BJ (cell line): ENCODE results near the gene COPS2. TPM values are rescaled to one million over a fixed set of nuclear protein-coding genes. Genes with fewer than 3 reads are reported as not detected.

ENCODE experiments used
- CTCF ChIA-PET: fragments of 350-600 bp; formaldehyde crosslinking; extraction: SDS; loops from one replicate; lab custom pipeline; 2021; ENCODE audit warnings: antibody characterized with exemption, inconsistent platforms; lab: Yijun Ruan, JAX
- POLR2A ChIA-PET: fragments of 300-600 bp; sonication (Branson Sonifier 250); formaldehyde crosslinking; extraction: SDS; loops from one replicate; lab custom pipeline; 2021; ENCODE audit warnings: antibody characterized with exemption; lab: Charles Lee
- DNase-seq: peaks from one replicate; pipeline ENCODE4 v3.0.0-alpha.2; 2011; ENCODE audit warnings: low read depth
- H3K27me3 ChIP-seq: 2 replicates; pipeline ENCODE4 v1.6.0; 2011; ENCODE audit warnings: low read length; ENCODE audit not compliant: control insufficient read depth, insufficient read depth
- H3K36me3 ChIP-seq: 2 replicates; pipeline ENCODE4 v1.5.1; 2011; ENCODE audit warnings: low read length; ENCODE audit not compliant: control insufficient read depth, insufficient read depth
- H3K4me3 ChIP-seq: 2 replicates; pipeline ENCODE4 v1.5.1; 2011; ENCODE audit warnings: low read depth, mild to moderate bottlenecking, control low read depth, low read length
- polyA plus RNA-seq: library from polyadenylated mRNA; depleted of rRNA; stranded (reverse); fragments of >200 nt; gene quantifications from 2 replicates; pipeline ENCODE4 v1.2.3, GENCODE V29; 2011
- TF ChIP-seq, protein P1 (sequence below): IDR thresholded peaks from 2 replicates; pipeline ENCODE4 v1.5.1; 2011; ENCODE audit warnings: low read depth, mild to moderate bottlenecking, control low read depth, inconsistent platforms, low read length, moderate library complexity; ENCODE audit not compliant: insufficient read depth

COPS2 gene
- polyA plus RNA-seq, 1 experiment = 26.3 TPM

DNA sequence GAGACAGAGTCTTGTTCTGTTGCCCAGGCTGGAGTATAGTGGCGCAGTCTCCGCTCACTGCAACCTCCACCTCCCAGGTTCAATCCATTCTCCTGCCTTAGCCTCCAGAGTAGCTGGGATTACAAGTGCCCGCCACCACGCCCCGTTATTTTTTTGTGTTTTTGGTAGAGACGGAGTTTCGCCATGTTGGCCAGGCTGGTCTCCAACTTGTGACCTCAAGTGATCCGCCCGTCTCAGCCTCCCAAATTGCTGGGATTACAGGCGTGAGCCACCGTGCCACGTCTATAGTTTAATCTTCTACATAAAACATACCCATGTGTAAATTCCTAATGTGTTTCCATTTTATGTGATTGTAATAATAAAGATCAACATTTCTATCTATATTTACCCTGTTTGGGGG lies 16.4 kb upstream of the COPS2 start:
- TF ChIP-seq, protein P1, sequence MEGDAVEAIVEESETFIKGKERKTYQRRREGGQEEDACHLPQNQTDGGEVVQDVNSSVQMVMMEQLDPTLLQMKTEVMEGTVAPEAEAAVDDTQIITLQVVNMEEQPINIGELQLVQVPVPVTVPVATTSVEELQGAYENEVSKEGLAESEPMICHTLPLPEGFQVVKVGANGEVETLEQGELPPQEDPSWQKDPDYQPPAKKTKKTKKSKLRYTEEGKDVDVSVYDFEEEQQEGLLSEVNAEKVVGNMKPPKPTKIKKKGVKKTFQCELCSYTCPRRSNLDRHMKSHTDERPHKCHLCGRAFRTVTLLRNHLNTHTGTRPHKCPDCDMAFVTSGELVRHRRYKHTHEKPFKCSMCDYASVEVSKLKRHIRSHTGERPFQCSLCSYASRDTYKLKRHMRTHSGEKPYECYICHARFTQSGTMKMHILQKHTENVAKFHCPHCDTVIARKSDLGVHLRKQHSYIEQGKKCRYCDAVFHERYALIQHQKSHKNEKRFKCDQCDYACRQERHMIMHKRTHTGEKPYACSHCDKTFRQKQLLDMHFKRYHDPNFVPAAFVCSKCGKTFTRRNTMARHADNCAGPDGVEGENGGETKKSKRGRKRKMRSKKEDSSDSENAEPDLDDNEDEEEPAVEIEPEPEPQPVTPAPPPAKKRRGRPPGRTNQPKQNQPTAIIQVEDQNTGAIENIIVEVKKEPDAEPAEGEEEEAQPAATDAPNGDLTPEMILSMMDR = no peak
- no peaks in the 10 kb centered on the region for H3K27me3 ChIP-seq
- ChIA-PET POLR2A (interaction anchor here (0.6 kb wide), 1 partner anchor 9 kb away, joined by 4 read pairs; no protein-coding TSS in a partner anchor), CTCF (no interaction called here)
- no peak overlapping the region for H3K4me3 ChIP-seq
- DNase-seq = no peak
- H3K36me3 ChIP-seq = no peaks in the 10 kb centered on the region

DNA sequence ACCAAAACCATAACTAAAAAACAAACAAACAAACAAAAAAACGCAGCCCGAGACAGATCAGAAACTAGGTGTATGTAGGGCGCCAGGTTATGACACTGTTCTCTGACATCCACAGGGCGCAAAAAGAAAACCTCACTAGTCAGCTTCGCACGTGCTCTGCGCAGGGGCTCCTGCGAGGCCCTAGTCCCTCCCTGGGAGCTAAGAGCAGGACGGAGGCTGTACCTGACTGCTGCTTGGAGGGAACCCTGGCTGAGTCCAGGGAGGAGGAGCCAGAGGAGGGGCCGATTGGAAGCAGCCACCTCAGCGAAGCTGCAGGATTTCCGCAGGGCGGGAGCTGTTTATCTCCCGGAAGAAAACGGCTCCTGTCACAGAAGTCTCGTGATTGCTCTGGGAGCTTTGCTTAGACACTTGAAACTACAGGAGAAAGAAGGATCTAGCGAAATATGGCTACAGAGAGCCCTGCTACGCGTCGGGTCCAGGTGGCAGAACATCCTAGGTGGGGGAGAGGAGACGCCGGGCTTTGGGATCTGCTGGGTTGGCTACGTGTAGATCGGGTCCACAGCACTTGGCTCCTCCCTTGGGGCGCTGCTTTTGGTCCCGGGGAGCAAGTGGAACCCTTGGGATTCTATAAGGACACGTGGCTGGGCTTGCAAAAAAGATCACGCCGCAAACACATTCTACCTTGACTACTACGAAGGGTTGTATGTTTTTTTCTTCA lies 14.6 kb upstream of the COPS2 start, which contains the start of gene GALK2:
GALK2 (plus strand) TSS at position 368 of the 718 bp plus-strand sequence; CDS start at position 444, 76 bp downstream.
- TF ChIP-seq, protein P1 = no peak
- peak; percentile 35 for DNase-seq
- Histone ChIP-seq H3K27me3 (no peaks in the 10 kb centered on the region), H3K36me3 (no peaks in the 10 kb centered on the region), H3K4me3 (peak within 1 kb of the TSS; percentile 49)
- CTCF ChIA-PET = interaction anchor here (0.6 kb wide), 2 partner anchors 9 to 1799 kb away, joined by 3 read pairs; no protein-coding TSS in a partner anchor
- POLR2A ChIA-PET = interaction anchor here (0.6 kb wide), 1 partner anchor 9 kb away, joined by 4 read pairs; no protein-coding TSS in a partner anchor

DNA sequence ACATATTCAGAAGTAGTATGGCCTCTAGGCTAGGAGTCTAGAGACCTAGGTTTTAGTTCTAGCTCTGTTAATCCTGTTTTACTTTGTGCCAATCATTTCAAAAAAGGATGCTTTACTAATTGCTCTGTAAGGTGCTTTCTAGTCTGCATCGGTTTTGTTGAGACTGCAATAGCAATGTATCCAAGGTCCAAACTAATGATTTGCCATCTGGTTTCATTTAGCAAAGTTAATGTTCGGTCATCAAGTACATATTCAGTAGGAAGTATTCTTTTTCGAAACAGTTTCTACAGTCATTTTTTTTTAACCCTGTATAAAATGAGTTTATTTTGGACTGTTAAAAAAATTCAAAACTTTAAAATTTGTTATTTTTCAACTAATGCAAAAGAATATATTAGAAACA lies 12.6 kb upstream of the COPS2 start:
- Histone ChIP-seq H3K36me3 (no peaks in the 10 kb centered on the region), H3K4me3 (no peak overlapping the region), H3K27me3 (no peaks in the 10 kb centered on the region)
- no peak for DNase-seq
- POLR2A ChIA-PET = no interaction called here
- CTCF ChIA-PET = no interaction called here
- TF ChIP-seq, protein P1 = no peak

DNA sequence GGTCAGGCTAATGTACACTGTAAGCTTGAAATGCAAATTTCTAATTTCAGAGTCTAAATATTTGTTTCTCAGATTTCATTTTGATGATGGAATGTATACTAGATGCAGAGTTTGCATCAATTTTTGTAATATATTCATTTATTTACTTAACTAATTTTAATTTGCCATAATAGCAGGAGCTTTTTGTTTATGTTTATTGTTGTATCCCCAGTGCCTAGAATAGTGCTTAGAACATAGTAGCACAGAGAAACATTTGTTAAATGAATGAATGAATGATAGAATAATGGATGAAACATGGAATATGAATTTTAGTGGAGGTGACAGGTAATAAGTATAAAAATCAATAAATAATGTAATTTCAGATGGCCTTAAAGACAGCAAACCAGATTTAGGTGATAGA lies 9.5 kb upstream of the COPS2 start:
- Histone ChIP-seq H3K36me3 (no peaks in the 10 kb centered on the region; the same call in 1 of the 2 replicates), H3K27me3 (no peaks in the 10 kb centered on the region), H3K4me3 (no peak overlapping the region)
- ChIA-PET CTCF (no interaction called here), POLR2A (no interaction called here)
- DNase-seq = no peak
- TF ChIP-seq, protein P1 = no peak

DNA sequence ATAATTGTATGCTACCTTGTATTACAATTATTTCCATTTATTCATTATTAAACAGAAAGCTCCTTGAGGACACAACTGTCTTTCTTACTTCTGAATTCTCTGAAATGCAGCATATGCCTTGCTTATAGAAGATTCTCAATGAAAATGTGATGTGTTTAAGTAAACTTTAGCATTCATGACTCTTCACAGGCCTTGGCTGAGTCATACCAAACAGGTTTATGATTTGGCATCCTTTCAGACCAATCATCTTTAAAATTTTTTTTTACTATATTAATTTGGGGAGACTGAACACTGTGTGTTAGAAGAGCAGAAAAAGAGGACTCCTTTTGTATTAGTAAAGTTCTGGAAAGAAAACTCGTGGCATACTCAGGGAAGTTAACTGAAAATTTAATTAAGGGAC lies 8.3 kb upstream of the COPS2 start:
- no peak for DNase-seq
- no peaks in the 10 kb centered on the region; the same call in 1 of the 2 replicates for H3K36me3 ChIP-seq
- POLR2A ChIA-PET = no interaction called here
- no peaks in the 10 kb centered on the region for H3K27me3 ChIP-seq
- CTCF ChIA-PET = no interaction called here
- no peak overlapping the region for H3K4me3 ChIP-seq
- TF ChIP-seq, protein P1 = no peak
